H1 (cell line): ENCODE results near the gene CCDC183. TPM values are rescaled to one million over a fixed set of nuclear protein-coding genes. Genes with fewer than 3 reads are reported as not detected.
A peak's percentile ranks its signal among the peaks of the same experiment; 100 is the strongest.

ENCODE experiments used
- CTCF ChIA-PET: fragments of 300-600 bp; sonication (Branson Sonifier 250); formaldehyde crosslinking; loops from one replicate; lab custom pipeline; 2021; ENCODE audit not compliant: partially characterized antibody; lab: Charles Lee
- POLR2A ChIA-PET: fragments of 300-600 bp; sonication (Branson Sonifier 250); formaldehyde crosslinking; loops from one replicate; lab custom pipeline; 2021; ENCODE audit warnings: inconsistent platforms; ENCODE audit not compliant: partially characterized antibody; lab: Charles Lee
- DNase-seq, 2 experiments: peaks; one replicate each; pipeline versions ENCODE4 v3.0.0 to v3.0.0-alpha.2; 2010 to 2022; ENCODE audit warnings: low spot score in 2 of 2, low read depth in 1 of 2, mixed read lengths in 1 of 2
- FAIRE-seq: peaks from 2 replicates; lab custom pipeline; 2011; peaks lifted over from hg19 to GRCh38; lab: Jason Lieb, UNC
- H2AFZ ChIP-seq: 2 replicates; pipeline ENCODE4 v1.8.1; 2012; ENCODE audit warnings: low read length, inconsistent platforms
- H2AK5ac ChIP-seq: 2 replicates; pipeline ENCODE4 v1.6.1; 2013; ENCODE audit warnings: low read depth, low read length
- H2BK120ac ChIP-seq: replicated peaks from 2 replicates; pipeline ENCODE3; 2013; ENCODE audit warnings: low read depth, low read length, inconsistent platforms
- H2BK12ac ChIP-seq: 2 replicates; pipeline ENCODE4 v1.6.1; 2013; ENCODE audit warnings: low read depth, low read length
- H2BK15ac ChIP-seq: 2 replicates; pipeline ENCODE4 v1.6.1; 2013; ENCODE audit warnings: low read length
- H2BK20ac ChIP-seq: 2 replicates; pipeline ENCODE4 v1.6.1; 2013; ENCODE audit warnings: low read length
- H2BK5ac ChIP-seq: 2 replicates; pipeline ENCODE4 v1.6.1; 2013; ENCODE audit warnings: low read depth, low read length
- H3K14ac ChIP-seq: 2 replicates; pipeline ENCODE4 v1.6.1; 2013; ENCODE audit warnings: inconsistent platforms; ENCODE audit not compliant: insufficient read length
- H3K18ac ChIP-seq: 2 replicates; pipeline ENCODE4 v1.6.1; 2013; ENCODE audit warnings: low read length; ENCODE audit errors: extremely low read depth
- H3K23ac ChIP-seq: 2 replicates; pipeline ENCODE4 v1.6.1; 2013; ENCODE audit warnings: inconsistent platforms; ENCODE audit not compliant: insufficient read length
- H3K23me2 ChIP-seq: 2 replicates; pipeline ENCODE4 v1.6.1; 2013; ENCODE audit warnings: low read depth, low read length
- H3K27ac ChIP-seq: 2 replicates; pipeline ENCODE4 v1.6.1; 2011; ENCODE audit warnings: low read depth, low read length, inconsistent platforms
- H3K27me3 ChIP-seq, 4 experiments: replicated peaks in 1 of 4; 1 replicate in 1 of 4; 2 replicates in 3 of 4; pipeline versions ENCODE4 v1.6.1 to v1.8.1; 2011 to 2013; ENCODE audit warnings: low read length in 3 of 4, mild to moderate bottlenecking in 3 of 4, inconsistent platforms in 2 of 4, mixed read lengths in 2 of 4, moderate library complexity in 1 of 4; ENCODE audit not compliant: control insufficient read depth in 3 of 4, insufficient read depth in 3 of 4; ENCODE audit errors: extremely low read depth in 1 of 4
- H3K36me3 ChIP-seq, 4 experiments: 2 replicates each; pipeline versions ENCODE4 v1.6.1 to v1.8.1; 2011 to 2013; ENCODE audit warnings: mild to moderate bottlenecking in 4 of 4, low read length in 3 of 4, moderate library complexity in 2 of 4, control low read depth in 1 of 4, inconsistent platforms in 1 of 4; ENCODE audit not compliant: insufficient read depth in 4 of 4, control insufficient read depth in 2 of 4
- H3K4ac ChIP-seq: replicated peaks from 2 replicates; pipeline ENCODE3; 2013; ENCODE audit warnings: low read length, low read depth, mixed read lengths, inconsistent platforms; ENCODE audit not compliant: insufficient read length
- H3K4me1 ChIP-seq, 4 experiments: replicated peaks in 1 of 4; 1 replicate in 1 of 4; 2 replicates in 3 of 4; pipeline versions ENCODE4 v1.6.1 to v1.8.1; 2011 to 2013; ENCODE audit warnings: low read length in 3 of 4, inconsistent platforms in 2 of 4, mixed read lengths in 1 of 4; ENCODE audit not compliant: insufficient read depth in 4 of 4, control insufficient read depth in 3 of 4
- H3K4me2 ChIP-seq, 2 experiments: 2 replicates each; pipeline versions ENCODE4 v1.6.1 to v1.8.1; 2011 to 2013; ENCODE audit warnings: low read depth in 2 of 2, low read length in 2 of 2, control low read depth in 1 of 2, inconsistent platforms in 1 of 2, mild to moderate bottlenecking in 1 of 2; ENCODE audit not compliant: insufficient read depth in 1 of 2
- H3K4me3 ChIP-seq, 4 experiments: fragments of 200-600, 300-600 bp in 1 of 4; sonication (generic), shearing (Covaris generic), sonication (Bioruptor Twin) in 1 of 4; 2 replicates each; pipeline versions ENCODE4 v1.5.1 to v1.8.1; 2011 to 2016; ENCODE audit warnings: low read length in 4 of 4, low read depth in 3 of 4, control low read depth in 2 of 4, inconsistent platforms in 2 of 4, mild to moderate bottlenecking in 2 of 4, mixed read lengths in 1 of 4, moderate library complexity in 1 of 4; ENCODE audit not compliant: insufficient read depth in 2 of 4; ENCODE audit errors: extremely low read depth in 1 of 4
- H3K56ac ChIP-seq: replicated peaks from 2 replicates; pipeline ENCODE3; 2013; ENCODE audit warnings: low read depth, mild to moderate bottlenecking, mixed read lengths, low read length, inconsistent platforms; ENCODE audit not compliant: insufficient read length
- H3K79me1 ChIP-seq: 2 replicates; pipeline ENCODE4 v1.6.1; 2013; ENCODE audit warnings: low read depth, low read length, control low read depth
- H3K79me2 ChIP-seq, 2 experiments: 2 replicates each; pipeline versions ENCODE4 v1.6.1 to v1.8.1; 2012 to 2013; ENCODE audit warnings: low read length in 2 of 2, mild to moderate bottlenecking in 2 of 2, inconsistent platforms in 1 of 2; ENCODE audit not compliant: insufficient read depth in 2 of 2, control insufficient read depth in 1 of 2
- H3K9ac ChIP-seq, 4 experiments: replicated peaks in 1 of 4; 1 replicate in 1 of 4; 2 replicates in 3 of 4; pipeline versions ENCODE4 v1.6.1 to v1.8.1; 2011 to 2013; ENCODE audit warnings: low read depth in 3 of 4, low read length in 3 of 4, control low read depth in 2 of 4, mild to moderate bottlenecking in 2 of 4, moderate library complexity in 2 of 4, inconsistent platforms in 1 of 4; ENCODE audit errors: extremely low read depth in 1 of 4
- H3K9me3 ChIP-seq, 2 experiments: 2 replicates each; pipeline versions ENCODE4 v1.6.1 to v1.8.1; 2012 to 2013; ENCODE audit warnings: mild to moderate bottlenecking in 2 of 2, moderate library complexity in 2 of 2, control low read depth in 1 of 2, inconsistent platforms in 1 of 2, low read depth in 1 of 2, low read length in 1 of 2, mixed read lengths in 1 of 2; ENCODE audit not compliant: insufficient read depth in 2 of 2
- H4K20me1 ChIP-seq, 2 experiments: replicated peaks in 1 of 2; 2 replicates each; pipeline versions ENCODE3 to v1.8.1; 2011 to 2013; ENCODE audit warnings: inconsistent platforms in 2 of 2, low read length in 2 of 2, mild to moderate bottlenecking in 1 of 2; ENCODE audit not compliant: insufficient read depth in 2 of 2, control insufficient read depth in 1 of 2
- H4K5ac ChIP-seq: 2 replicates; pipeline ENCODE4 v1.6.1; 2013; ENCODE audit warnings: low read length, low read depth, mixed read lengths, inconsistent platforms; ENCODE audit not compliant: insufficient read length
- H4K8ac ChIP-seq: 2 replicates; pipeline ENCODE4 v1.8.0; 2013; ENCODE audit warnings: mild to moderate bottlenecking, moderate library complexity, low read length, inconsistent platforms; ENCODE audit not compliant: insufficient read depth; ENCODE audit errors: extremely low read depth
- H4K91ac ChIP-seq: replicated peaks from 2 replicates; pipeline ENCODE3; 2013; ENCODE audit warnings: low read length, mixed read lengths, inconsistent platforms; ENCODE audit not compliant: insufficient read length
- BRCA1 ChIP-seq: IDR thresholded peaks from 2 replicates; pipeline ENCODE4 v1.6.1; 2012; ENCODE audit warnings: low read depth, low read length, improper control_type of control experiment
- GABPA ChIP-seq: IDR thresholded peaks from 2 replicates; pipeline ENCODE4 v1.6.1; 2011; ENCODE audit warnings: mild to moderate bottlenecking, low read length, moderate library complexity, borderline replicate concordance; ENCODE audit not compliant: insufficient read depth
- JUN ChIP-seq: IDR thresholded peaks from 2 replicates; pipeline ENCODE4 v1.6.1; 2011; ENCODE audit warnings: low read depth, mild to moderate bottlenecking, improper control_type of control experiment, low read length
- KDM1A ChIP-seq: fragments of 200-600, 300-600 bp; sonication (generic); IDR thresholded peaks from 2 replicates; pipeline ENCODE4 v1.7.1; 2016; ENCODE audit warnings: mild to moderate bottlenecking, low read length, borderline replicate concordance
- POLR2A ChIP-seq, 2 experiments: IDR thresholded peaks; 1 replicate in 1 of 2; 2 replicates in 1 of 2; pipeline ENCODE4 v1.6.1; 2011; ENCODE audit warnings: low read depth in 2 of 2, low read length in 2 of 2, mild to moderate bottlenecking in 2 of 2; ENCODE audit errors: control extremely low read depth in 1 of 2
- POU5F1 ChIP-seq: IDR thresholded peaks from 2 replicates; pipeline ENCODE4 v1.6.1; 2011; ENCODE audit warnings: low read depth, mild to moderate bottlenecking, low read length, moderate library complexity
- TCF12 ChIP-seq: IDR thresholded peaks from 2 replicates; pipeline ENCODE4 v1.6.1; 2011; ENCODE audit warnings: low read depth, mild to moderate bottlenecking, low read length
- WGBS, 2 experiments: shearing (Covaris generic) in 1 of 2; methylation state at CpG; one replicate each; pipeline versions ENCODE4 v1.1.6 to v1.1.7; 2013 to 2015; ENCODE audit warnings: low lambda C conversion rate in 2 of 2, mixed read lengths in 2 of 2, inconsistent platforms in 1 of 2, low coverage in 1 of 2, missing lambda C conversion rate in 1 of 2; ENCODE audit not compliant: insufficient replicate concordance in 2 of 2, insufficient coverage in 1 of 2, insufficient read length in 1 of 2; ENCODE audit errors: extremely low coverage in 1 of 2, missing lambda C conversion rate in 1 of 2; 5-methylcytosine and 5-hydroxymethylcytosine counted together
- polyA plus RNA-seq, 7 experiments: library from polyadenylated mRNA; depleted of rRNA in 3 of 7; stranded (reverse) in 5 of 7; unstranded in 2 of 7; fragments of >200 nt in 5 of 7; fragments of 200-250 nt in 2 of 7; gene quantifications; 1 replicate in 5 of 7; 2 replicates in 1 of 7; 4 replicates in 1 of 7; pipeline versions ENCODE4 v1.2.1 to v1.2.3, GENCODE V29; 2011 to 2013; ENCODE audit warnings: missing spikeins in 2 of 7, mixed read lengths in 2 of 7
- total RNA-seq: library from RNA; stranded (reverse); fragmentation: NEBNext Ultra II Directional; extraction: Animal tissue kit (Norgen Biotek cat#: 25700); gene quantifications from 2 replicates; pipeline ENCODE4 v1.2.1, GENCODE V29; 2021
- TF ChIP-seq, protein P1 (sequence below): IDR thresholded peaks from 2 replicates; pipeline ENCODE4 v1.6.1; 2011; ENCODE audit warnings: low read depth, mild to moderate bottlenecking, low read length; ENCODE audit not compliant: insufficient read depth
- TF ChIP-seq, protein P2 (sequence below): IDR thresholded peaks from 2 replicates; pipeline ENCODE4 v1.6.1; 2012; ENCODE audit warnings: low read length, inconsistent platforms
- TF ChIP-seq, protein P3 (sequence below): IDR thresholded peaks from 2 replicates; pipeline ENCODE4 v1.6.1; 2011; ENCODE audit warnings: low read length, improper control_type of control experiment

The CCDC183 gene
- total and polyA plus RNA-seq, 2 of the 8 experiments (the other 6 are each of a cell fraction or from before 2014, with no cell fraction given): 0.51 to 1.6 TPM

DNA sequence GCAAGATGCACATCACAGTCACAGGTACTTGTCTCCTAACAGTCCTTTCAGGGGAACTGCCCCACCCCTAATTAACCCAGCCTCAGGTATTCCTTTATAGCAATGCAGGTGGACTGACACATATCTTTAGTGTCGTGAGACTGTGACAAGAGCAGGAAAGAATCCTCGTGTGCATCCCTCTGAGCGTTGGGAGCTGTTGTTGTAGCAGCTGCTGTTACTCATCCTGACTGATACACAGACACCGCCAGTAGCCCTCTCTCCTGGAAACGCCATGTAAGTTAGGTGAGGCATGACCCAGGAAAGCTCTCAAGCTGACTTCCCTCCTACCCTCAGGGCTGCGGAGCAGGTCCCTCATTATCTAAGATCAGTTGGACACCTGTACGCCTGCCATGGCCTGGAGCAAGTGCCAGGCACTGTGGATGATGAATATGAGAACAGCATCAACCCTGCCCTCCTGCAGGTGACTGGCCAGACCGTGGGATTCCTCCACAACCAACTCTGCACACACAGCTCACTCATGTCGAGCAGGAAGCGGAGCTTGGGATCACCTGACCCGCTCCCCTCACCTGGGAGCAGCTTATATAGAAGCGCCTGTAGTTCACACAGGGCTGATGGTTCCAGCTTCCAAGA lies 21.6 kb upstream of the CCDC183 start:
- H3K56ac ChIP-seq: no peak overlapping the region
- H3K14ac ChIP-seq: no peak overlapping the region
- no peak overlapping the region for H2BK120ac ChIP-seq
- no peak overlapping the region for H2BK12ac ChIP-seq
- ChIA-PET POLR2A (interaction anchor here (1.0 to 2.4 kb wide), 2 partner anchors 9 to 47 kb away, joined by 3 to 5 read pairs; no protein-coding TSS in a partner anchor), CTCF (interaction anchor here (0.8 to 9.6 kb wide), 5 partner anchors 7 to 16 kb away, joined by 3 to 88 read pairs (median 37); partner anchors contain the start of genes LCN15 and LCN8)
- no peak overlapping the region for H3K23ac ChIP-seq
- H3K4me2 ChIP-seq: no peak overlapping the region
- H4K20me1 ChIP-seq: no peaks in the 10 kb centered on the region
- no peaks in the 10 kb centered on the region for H3K23me2 ChIP-seq
- H3K4me3 ChIP-seq: no peak overlapping the region
- no peak overlapping the region for H3K9ac ChIP-seq
- H3K27ac ChIP-seq: no peak overlapping the region
- DNase-seq (no peak), FAIRE-seq (no peak)
- no peak overlapping the region for H2BK20ac ChIP-seq
- no peak overlapping the region for H4K91ac ChIP-seq
- no peak overlapping the region for H2BK5ac ChIP-seq
- no peak overlapping the region for H3K4ac ChIP-seq
- no peak overlapping the region for H2BK15ac ChIP-seq
- no peaks in the 10 kb centered on the region for H3K4me1 ChIP-seq
- H3K18ac ChIP-seq: no peak overlapping the region
- peaks cover 0 to 4% (median 1%) of the 10 kb centered on the region in 4 experiments; a peak in 3 of 7 replicates for H3K27me3 ChIP-seq
- WGBS, 2 experiments: 90% methylated on average over 12 of the region's 12 CpGs; no CpG with 5 or more reads in 1 of the 2 experiments
- H2AK5ac ChIP-seq: no peak overlapping the region
- H3K9me3 ChIP-seq: peaks cover 0 to 7% of the 10 kb centered on the region in 2 experiments
- no peaks in the 10 kb centered on the region for H3K36me3 ChIP-seq
- peak overlapping the region; percentile 28; the same call in 1 of the 2 replicates for H4K8ac ChIP-seq
- H3K79me2 ChIP-seq: no peaks in the 10 kb centered on the region
- no peaks in the 10 kb centered on the region for H3K79me1 ChIP-seq
- H4K5ac ChIP-seq: no peak overlapping the region
- H2AFZ ChIP-seq: no peak overlapping the region
- TF ChIP-seq, protein P1, sequence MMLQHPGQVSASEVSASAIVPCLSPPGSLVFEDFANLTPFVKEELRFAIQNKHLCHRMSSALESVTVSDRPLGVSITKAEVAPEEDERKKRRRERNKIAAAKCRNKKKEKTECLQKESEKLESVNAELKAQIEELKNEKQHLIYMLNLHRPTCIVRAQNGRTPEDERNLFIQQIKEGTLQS: no peak
- no peak for TF ChIP-seq POLR2A (IDR thresholded peaks at IDR 0.05; ENCODE audit: control extremely low read depth in 1 of 2, low read depth in 2 of 2, low read length in 2 of 2)
- TF ChIP-seq, protein P2, sequence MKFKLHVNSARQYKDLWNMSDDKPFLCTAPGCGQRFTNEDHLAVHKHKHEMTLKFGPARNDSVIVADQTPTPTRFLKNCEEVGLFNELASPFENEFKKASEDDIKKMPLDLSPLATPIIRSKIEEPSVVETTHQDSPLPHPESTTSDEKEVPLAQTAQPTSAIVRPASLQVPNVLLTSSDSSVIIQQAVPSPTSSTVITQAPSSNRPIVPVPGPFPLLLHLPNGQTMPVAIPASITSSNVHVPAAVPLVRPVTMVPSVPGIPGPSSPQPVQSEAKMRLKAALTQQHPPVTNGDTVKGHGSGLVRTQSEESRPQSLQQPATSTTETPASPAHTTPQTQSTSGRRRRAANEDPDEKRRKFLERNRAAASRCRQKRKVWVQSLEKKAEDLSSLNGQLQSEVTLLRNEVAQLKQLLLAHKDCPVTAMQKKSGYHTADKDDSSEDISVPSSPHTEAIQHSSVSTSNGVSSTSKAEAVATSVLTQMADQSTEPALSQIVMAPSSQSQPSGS: no peak
- TF ChIP-seq TCF12: no peak
- no peak for TF ChIP-seq POU5F1
- TF ChIP-seq GABPA: no peak
- TF ChIP-seq, protein P3, sequence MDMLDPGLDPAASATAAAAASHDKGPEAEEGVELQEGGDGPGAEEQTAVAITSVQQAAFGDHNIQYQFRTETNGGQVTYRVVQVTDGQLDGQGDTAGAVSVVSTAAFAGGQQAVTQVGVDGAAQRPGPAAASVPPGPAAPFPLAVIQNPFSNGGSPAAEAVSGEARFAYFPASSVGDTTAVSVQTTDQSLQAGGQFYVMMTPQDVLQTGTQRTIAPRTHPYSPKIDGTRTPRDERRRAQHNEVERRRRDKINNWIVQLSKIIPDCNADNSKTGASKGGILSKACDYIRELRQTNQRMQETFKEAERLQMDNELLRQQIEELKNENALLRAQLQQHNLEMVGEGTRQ: no peak
- no peak for TF ChIP-seq BRCA1
- TF ChIP-seq KDM1A: no peak
- TF ChIP-seq JUN: no peak
